HL-60/S4 treated with retinoic acid at 250 ng/mL for 4 days and 3 days (cell line): ENCODE results near the gene TNRC6C.

Experiments
- in situ Hi-C: fragments of 300-500 bp; cut with MboI; formaldehyde crosslinking; loops from 2 replicates; pipeline ENCODE4 v1.7.0; 2022; ENCODE audit warnings: low sequenced_read_pairs

Gene TNRC6C

DNA sequence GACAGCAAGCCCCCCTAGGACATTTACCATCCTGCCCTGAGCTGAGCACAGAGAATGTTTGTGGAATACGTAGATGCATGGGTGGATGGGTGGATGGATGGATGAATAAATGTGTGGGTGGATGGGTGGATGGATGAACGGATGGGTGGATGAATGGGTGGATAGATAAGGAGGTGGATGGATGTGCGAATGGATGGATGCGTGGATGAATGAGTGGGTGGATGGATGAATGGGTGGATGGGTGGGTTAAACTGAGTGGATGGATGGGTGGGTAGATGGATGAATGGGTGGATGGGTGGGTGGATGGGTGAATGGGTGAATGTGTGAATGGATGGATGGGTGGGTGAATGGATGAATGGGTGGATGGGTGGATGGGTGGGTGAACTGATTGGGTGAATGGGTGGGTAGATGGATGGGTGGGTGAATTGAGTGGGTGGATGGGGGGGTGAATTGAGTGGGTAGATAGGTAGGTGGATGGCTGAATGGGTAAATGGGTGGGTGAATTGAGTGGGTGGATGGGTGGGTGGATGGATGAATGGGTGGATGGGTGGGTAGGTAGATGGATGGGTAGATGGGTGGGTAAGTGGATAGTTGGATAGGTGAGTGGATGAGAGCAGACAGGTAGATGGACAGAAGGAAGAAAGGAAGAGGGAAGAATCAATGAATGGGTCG lies 164.9 kb downstream of the TNRC6C start:
- in situ Hi-C loops = no loop called here

DNA sequence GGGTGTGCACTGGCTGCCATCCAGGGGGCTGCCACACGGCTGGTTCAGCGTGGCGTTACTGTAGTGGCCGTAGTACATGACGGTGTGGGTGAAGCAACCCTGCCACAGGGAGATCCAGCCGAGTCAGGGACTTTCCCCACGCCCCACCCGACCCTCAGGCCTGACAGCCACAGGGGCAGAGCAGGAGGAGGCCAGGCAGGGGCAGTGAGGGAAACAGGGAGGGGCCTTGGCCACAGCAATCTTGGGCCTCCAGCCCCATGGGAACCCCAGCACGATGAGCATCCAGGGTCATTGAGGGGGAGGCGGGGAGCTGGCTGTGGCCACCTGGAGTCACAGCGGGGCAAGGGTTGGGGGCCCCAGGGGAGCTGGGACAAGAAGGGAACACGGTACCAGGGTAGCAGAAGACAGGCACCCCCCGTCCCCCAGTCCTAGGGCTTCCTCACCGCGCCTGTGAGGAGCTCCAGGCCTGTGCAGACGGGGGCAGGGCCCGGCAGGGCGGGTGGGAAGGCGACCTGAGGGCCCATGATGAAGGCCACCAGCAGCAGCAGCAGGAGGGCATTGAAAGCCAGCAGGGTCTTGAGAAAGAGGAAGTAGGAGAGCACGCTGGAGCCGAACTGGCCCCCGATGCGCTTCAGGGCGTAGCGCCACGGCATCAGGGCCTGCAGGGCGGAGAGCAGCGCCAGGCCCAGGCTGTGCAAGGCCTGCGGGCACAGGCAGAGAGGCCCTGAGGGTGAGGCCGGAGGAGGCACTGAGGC lies 165.8 kb downstream of the TNRC6C start:
- in situ Hi-C loops = no loop called here

DNA sequence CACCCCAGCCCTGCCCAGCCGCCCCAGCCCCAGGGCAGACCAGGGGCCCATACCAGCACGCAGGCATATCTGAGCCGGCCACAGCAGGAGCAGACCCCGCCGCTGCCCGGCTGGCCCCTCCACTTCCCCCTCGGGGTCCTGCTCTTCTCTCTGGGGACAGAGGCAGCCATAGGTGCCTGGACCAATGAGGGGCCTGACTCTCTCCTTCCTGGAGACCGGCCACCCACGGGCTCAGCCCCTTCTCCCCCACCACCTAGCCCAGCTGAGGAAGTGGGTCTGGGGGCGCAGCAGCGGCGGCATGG lies 166.3 kb downstream of the TNRC6C start:
- in situ Hi-C loops = no loop called here

GRCh38 chr17:78125138-78125913 lies 166.8 kb downstream of the TNRC6C start:
- in situ Hi-C loops = no loop called here

DNA sequence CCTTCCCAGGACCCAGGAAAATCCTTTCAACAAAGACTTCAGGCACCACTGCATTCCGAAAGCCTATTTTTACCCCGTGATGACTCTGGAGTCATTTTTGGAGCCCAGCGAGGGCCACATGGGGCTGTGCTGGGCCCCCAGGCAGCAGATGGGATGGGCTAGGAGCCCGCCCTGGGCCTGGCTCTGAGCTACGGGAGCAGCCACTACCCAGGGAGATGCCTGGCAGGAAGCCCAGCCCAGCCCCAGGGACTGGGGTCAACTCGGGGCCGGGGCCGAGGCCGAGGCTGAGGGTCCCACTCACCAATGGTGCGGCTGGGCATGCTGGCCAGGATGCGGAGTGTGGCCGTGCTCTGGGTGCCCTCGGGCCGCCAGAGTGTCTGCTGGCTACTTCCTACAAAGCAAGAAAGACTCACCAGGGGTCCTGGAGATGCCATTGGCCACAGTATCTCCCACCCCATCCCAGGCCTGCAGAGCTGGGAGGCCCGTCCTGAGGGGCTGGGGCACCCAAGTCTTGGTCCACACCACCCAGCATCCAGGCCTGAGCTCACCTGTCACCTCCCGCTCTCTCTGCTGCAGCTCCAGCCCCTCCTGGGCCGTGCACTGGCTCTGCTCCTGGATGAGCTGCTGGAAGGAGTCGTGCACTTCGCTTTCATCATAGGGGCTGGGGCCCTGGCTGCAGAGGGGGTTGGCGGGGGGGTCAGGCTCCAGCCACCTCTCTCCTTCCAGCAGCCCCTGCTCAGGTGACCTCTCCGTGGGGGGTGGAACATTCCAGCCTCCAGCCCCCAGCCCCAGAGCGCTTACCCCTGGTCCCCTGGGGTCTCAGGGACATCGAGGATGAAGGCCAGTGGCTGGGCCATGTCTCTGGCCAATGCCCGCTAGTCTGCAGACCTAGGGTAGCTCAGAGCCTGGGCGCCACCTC lies 167.7 kb downstream of the TNRC6C start:
- in situ Hi-C loops = no loop called here

DNA sequence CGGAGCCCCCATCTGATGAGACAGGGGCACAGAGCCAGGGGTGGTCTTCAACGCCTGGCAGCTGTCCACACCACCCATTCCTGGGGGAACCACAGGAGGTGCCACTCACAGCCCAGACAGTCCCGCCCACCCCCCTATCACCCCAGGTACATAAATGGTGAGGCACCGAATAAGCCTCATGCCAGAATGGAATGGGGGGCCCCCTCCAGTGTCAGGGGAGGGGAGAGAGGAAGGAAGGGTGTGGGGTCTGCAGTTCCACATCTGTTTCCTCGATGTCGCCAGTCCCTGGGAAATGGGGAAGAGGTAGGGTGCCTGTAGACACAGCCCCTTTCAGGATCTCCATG lies 168.4 kb downstream of the TNRC6C start:
- in situ Hi-C loops = no loop called here

DNA sequence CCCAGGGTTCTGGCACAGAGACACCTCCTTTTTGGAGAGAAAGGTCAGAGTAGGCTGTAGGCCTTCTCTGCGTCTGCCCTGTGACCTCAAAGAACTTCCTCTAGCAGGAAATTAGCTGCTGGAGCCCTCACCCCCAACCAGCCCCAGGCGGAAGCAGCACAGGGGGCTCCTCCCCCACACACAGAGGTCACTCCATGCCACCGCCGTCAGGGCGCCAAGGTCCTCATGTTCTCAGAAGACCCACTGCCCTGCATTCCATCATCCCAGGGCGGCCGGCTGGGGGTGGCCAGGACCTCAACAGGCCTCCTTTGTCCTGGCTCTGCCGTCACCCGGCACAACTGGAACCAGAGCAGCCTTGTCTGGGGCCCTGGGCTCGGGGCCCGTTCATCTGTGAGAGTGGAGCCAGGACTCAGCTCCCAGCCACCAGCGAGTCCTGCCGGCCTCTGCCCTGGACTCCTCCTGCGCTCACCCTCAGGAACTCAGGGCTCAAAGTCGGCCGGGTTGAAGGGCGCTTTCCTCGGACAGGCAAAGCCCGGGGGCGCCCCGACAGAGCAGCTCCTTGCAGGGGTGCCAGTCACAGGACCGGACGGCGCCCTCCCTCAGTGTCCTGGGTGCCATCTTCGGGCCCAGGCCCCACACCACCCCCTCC lies 168.9 kb downstream of the TNRC6C start:
- in situ Hi-C loops = no loop called here

DNA sequence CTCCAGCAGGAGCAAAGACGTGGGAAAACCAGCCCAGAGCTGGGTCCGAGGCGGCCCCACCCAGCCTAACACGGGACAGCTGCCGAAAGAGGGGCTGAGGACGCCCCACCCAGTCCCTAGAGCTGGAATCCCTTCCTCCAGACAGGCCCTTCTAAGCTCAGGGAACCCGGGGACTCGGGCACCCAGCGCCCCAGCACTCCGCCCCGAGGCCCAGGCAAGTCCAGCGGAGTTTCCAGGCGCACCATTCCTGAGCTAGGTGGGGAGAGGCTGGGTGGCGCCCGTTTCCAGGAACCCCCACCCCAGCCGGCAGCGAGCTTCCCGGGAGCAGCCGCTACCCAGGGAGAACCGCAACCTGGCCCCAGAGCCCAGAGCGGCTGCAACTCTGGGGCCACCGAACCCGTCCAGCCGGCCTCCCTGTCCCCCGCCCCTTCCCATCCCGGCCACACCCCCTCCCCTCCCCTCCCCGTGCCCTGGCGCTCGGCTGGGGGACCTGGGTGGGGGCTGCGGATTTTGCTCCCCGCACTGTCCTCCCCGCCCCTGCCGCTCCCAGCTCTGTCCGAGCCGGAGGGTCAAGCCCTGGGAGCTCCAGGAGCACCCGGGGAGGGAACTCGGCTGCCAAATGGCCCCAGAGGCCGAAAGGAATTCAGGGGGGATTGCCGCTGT lies 169.5 kb downstream of the TNRC6C start:
- in situ Hi-C loops = no loop called here

GRCh38 chr17:78128551-78129350 lies 170.2 kb downstream of the TNRC6C start, which contains the start of gene TMC6:
TSS of gene TMC6 (minus strand) at chr17:78128755. CDS start at chr17:78126832, 1,923 bp downstream.
- in situ Hi-C loops = no loop called here

GRCh38 chr17:78129351-78130089 lies 171.0 kb downstream of the TNRC6C start:
- in situ Hi-C loops = no loop called here

- in situ Hi-C loops = no loop called here
Measured at GRCh38 chr17:78130090-78130436, 171.6 kb downstream of the TNRC6C start.

- in situ Hi-C loops = no loop called here
Measured at GRCh38 chr17:78130437-78131101, 172.1 kb downstream of the TNRC6C start, which contains the start of gene TMC8. TSS of gene TMC8 (plus strand) at chr17:78130771. CDS start at chr17:78131589, 818 bp downstream.

GRCh38 chr17:78131172-78132083 lies 172.9 kb downstream of the TNRC6C start:
- in situ Hi-C loops = no loop called here

GRCh38 chr17:78132084-78132676 lies 173.7 kb downstream of the TNRC6C start:
- in situ Hi-C loops = no loop called here

- in situ Hi-C loops = no loop called here
Measured at GRCh38 chr17:78132767-78133178, 174.3 kb downstream of the TNRC6C start.

DNA sequence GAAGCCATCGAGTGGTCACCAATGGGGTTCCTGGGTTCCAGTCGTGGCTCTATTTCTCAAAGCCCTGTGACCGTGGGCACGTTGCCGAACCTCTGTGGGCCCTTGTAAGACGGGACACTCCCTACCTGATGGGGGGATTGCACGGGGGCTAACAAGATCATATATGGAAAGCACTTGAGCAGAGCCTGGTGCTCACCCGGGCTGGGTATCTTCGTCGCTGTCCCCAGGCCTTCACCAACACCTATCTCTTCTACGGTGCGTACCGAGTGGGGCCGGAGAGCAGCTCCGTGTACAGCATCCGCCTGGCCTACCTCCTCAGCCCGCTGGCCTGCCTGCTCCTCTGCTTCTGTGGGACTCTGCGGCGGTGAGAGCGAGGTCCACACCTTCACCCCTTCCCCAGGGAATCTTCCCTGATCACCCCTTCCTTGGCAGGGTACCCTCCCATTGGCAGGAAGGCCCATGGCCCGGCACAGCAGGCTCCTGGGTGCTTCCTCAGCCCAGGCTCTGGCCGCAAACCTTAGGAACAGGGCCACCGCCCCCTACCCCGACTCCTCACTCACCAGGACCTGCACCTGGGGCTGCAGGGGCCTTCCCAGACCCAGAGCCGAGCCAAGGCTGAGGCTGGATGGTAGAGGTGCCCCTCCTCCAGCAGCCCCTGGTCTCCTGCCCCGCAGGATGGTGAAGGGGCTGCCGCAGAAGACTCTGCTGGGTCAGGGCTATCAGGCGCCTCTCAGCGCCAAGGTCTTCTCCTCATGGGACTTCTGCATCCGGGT lies 174.9 kb downstream of the TNRC6C start:
- in situ Hi-C loops = no loop called here
